Occipital lobe (tissue), 2 donors: ENCODE results near the gene ABTB1. TPM values are rescaled to one million over a fixed set of nuclear protein-coding genes. Genes with fewer than 3 reads are reported as not detected.

ENCODE experiments used
- DNase-seq: peaks from one replicate; lab custom pipeline; 2025; lab: John Stamatoyannopoulos, UW
- total RNA-seq: library from RNA; depleted of rRNA; stranded (reverse); fragments of >200 nt; gene quantifications from one replicate; pipeline ENCODE4 v1.2.3, GENCODE V29; 2014

ABTB1 gene
- total RNA-seq, 1 donor from 2014 or later: 4.7 TPM

DNA sequence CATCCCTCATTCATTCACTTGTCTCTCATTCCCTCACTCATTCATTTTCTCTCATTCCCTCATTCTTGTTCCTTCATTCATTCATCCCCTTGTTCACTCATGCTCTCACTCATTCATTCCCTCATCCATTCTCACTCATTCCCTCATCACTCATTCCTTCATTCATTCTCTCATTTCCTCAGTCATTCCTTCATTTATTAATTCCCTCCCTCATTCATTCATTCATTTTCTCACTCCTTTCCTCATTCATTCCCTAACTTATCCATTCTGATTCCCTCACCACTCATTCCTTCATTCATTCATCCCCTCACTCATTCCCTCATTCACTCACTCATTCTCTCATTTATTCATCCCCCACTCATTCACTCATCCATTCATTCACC is 13.8 kb downstream of the ABTB1 start:
- DNase-seq: no peak

DNA sequence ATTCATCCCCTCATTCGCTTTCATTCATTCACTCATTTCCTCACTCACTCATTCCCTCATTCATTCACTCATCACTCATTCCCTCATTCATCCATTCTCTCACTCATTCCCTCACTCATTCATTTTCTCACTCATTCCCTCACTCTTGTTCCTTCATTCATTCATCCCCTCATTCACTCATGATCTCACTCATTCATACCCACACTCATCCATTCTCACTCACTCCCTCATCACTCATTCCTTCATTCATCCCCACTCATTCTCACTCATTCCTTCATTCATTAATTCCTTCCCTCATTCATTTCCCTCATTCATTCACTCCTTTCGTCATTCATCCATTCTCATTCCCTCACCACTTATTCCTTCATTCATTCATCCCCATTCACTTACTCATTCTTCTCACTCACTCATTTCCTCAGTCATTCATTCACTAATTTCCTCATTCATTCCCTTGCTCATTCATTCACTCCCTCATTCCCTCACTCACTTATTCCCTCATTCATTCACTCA is 14.5 kb downstream of the ABTB1 start:
- DNase-seq: no peak

DNA sequence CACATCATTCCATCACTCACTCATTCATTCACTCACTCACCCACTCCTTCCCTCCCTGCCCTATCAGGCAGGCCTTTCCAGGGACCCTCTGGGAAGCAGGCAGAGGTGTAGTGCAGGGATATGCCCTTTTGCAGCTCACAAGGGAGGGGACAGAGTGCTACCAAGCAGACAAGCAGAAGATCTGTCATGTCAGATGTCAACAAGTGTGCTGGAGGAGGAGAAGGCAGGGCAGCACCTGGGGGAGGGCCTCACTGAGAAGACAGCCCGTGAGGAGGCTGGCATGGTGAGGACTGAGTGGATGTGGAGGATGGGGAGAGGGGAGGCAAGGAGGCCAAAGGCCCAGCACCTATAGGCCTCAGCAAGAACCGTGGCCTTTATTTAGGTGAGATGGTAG is 15.3 kb downstream of the ABTB1 start:
- no peak for DNase-seq

DNA sequence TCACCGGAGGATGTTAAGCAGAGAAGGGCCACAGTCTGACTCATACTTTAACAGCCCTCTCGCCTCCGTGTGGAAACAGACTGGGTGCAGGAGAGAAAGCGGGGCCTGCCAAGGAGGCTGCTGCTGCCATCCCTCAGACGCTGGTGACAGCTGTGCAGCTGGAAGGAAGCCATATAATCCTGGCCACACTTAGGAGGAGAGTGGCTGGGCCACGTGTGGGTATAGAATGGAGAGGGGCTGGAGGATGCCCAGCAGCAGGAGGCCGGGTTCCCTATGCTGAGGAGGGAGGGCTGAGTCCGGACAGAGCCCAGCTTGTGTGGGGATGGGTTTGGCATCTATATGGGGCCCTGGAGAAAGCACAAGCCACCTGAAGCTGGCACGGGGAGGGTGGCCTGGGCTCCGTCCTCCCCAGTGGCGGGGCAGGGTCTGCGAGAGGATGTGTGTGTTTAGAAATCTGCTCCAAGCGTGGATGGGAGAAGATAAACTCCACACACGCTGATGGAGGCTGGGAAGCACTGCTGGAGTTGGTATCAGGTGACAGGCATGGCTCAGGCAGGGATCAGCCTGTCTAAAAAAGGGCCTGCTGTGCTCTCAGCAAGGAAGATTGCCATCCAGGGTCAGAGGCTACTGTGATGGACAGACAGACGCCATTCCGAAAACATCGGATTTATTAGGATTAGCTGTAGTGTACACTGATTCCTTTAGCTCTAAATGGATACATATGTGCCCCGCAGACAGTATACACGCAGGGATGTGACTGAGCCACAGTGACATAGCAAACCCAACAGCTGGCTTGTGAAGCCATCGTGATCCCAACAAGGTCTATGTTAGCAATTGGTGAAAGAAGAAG is 15.9 kb downstream of the ABTB1 start:
- peak; percentile 62 for DNase-seq

DNA sequence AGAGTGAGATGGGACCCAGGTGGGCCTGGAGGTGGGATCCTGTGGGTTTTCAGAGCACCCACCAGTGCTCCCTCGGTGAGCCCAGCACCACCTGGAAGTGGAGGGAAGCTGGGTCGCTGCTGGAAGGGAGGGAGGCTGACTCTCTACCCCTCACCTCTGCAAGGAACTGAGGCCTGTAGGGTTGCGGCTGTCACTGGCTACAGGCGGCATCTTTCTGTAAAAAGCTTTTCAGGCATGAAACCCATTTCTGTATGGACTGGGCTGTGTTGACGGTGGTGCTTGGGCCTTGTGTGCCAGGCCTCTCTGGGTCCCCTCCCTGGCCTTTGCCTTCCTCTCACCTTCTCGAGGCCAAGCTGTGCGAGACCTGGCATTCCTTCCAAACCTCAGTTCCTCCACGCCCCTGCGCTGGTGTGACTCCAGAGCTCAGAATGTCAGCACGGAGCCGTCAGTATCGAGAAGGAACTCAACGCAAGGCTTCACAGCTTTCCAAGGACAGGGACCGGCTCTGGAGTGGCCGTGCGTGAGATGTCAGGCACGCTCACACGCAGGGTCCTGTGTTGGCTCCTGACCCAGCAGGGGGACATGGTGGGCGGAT is 16.6 kb downstream of the ABTB1 start:
- DNase-seq: no peak

DNA sequence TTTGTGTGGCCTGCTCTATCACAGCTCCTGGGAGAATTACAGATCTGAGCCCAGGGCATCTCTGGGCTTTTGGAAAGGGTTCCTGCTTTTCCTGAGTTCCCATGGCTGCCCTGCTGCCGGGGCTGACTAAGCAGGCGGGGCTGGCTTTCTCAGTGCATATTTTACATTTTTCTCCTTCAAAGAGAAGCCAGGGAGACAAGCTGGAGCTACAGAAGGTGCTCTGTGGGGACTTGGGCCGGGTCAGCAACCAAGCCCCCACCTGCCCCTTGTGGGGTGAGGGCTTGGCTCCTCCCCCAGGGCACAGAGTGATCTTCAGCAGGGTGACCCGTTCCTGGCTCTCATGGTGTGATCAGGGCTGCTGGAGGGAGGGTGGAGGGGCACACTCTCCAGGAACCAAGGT is 17.4 kb downstream of the ABTB1 start:
- DNase-seq: no peak

DNA sequence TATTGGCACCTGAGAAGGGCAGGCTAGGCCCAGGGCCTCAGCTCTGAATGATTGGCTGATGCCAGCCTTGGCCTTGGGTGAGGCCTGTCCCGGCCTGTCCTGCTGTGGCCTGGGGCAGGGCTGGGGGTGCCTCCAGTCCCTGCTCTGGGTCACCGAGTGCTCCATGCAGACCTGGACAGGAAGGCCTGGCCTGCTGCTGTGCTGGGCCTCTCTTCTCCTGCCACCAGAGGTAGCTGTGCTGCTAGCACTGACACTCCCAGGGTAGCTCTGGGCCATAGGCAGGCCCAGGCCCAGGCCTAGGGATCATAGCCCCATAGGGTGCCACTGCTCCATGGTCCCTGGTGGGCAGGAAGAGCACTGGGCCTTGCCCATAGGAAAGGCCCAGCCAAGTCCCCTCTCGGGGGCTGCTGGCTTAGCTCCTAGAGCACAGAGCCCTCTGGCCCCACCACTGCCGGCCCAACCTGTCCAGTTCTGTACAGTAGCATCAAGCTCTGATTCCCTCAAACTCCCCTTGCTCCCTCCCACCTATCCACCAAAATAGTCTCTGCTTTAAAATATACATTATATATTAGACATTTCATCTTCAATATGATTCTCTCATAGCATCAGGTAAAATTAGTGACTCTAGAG is 18.2 kb downstream of the ABTB1 start:
- no peak for DNase-seq

DNA sequence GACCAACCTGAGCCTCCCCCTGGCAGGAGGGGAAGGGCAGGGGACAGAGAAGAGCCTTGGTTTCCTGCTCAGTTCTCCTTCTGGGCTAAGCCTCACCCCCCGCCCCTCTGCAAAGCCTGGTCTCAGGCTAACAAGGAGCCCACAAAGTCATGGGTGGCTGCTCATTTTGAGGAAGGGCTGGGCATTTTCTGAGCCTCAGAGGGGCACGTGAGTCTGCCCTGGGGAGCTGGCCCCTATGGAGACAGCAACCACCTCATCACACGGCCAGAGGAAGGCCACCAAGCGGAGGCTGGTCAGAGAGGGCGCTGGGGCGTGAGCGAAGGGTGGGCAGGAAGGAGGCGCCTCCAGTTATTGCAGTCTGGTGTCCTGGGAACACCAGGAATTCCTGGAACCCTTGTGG is 18.7 kb downstream of the ABTB1 start:
- no peak for DNase-seq

DNA sequence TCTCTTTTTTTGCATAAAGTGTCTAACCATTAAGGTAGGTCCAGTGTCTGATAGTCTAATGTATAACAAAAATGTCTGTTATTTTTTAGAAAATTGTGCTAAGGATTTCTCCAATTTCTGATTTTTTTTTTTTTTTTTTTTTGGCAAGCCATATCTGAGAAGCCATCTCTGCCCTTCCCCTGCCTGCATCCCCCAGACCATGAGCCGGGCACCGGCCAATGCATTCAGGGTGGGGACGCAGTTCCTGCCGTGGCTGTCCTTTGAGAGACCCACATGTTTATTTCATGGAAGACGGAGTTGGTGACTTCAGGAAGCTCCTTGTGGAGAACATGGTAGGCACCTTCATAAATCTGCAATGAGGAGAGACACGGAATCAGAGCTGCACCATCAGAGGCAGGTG is 19.2 kb downstream of the ABTB1 start:
- no peak for DNase-seq

DNA sequence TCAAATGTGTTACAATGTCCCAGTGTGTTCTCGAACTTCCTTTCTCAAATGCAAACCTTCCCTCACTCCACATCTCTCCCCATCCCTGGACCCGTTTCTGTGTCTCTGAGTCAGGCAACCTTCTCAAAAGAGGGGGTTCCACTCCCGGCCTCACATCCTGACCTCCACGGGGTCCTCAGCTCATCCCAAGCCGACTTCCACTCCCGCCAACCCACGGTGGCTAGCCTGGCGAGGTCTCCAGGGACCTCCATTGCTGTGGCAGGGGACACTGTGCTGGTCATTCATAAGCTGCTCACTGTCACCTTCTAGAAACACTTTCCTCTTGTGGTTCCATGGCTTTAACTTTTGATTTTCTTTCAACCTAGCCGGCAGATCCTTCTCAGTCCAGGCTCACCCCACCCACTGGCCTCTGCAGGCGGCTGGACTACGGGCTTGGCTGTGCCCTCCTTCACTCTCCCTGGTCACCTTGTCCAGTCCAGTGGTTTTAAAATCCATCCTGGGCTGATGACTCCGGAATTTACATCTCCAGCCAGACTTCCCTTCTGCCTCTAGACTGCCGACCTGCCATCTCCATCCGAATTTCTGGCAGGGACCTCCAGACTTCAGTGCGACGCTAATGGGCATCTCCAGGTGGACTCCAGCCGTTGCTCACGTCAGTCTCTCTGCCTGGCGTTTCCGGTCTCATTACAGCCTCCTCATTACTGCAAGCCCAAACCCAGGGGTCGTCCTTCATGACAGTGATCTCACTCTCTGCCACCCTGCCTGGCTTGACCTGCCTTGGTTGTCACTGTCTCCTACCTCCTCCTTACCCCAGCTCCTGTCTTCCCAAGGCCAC is 20.0 kb downstream of the ABTB1 start:
- DNase-seq: no peak

DNA sequence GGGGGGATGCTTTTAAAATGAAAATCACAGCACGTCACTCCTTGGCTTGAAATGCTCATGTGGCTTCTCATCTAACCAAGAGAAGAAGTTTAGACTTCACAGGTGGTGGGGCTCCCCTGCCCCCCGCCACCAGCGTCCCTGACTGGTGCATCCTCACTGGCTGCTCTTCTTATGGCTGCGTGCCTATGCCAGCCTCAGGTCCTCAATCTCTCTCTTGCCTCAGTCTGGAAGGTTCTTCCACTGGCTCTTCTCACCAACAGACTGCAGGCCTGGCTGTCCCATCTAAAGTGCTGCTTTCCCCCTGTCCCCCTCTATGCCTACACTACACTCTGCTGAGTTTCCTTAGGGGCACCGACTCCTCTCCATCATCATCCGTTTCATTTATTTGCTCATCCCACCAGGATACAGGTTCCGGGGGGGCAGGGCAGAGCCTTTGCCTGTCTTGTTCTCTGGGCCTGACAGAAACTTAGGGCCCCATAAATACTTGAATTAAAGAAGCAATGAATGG is 20.6 kb downstream of the ABTB1 start:
- no peak for DNase-seq

DNA sequence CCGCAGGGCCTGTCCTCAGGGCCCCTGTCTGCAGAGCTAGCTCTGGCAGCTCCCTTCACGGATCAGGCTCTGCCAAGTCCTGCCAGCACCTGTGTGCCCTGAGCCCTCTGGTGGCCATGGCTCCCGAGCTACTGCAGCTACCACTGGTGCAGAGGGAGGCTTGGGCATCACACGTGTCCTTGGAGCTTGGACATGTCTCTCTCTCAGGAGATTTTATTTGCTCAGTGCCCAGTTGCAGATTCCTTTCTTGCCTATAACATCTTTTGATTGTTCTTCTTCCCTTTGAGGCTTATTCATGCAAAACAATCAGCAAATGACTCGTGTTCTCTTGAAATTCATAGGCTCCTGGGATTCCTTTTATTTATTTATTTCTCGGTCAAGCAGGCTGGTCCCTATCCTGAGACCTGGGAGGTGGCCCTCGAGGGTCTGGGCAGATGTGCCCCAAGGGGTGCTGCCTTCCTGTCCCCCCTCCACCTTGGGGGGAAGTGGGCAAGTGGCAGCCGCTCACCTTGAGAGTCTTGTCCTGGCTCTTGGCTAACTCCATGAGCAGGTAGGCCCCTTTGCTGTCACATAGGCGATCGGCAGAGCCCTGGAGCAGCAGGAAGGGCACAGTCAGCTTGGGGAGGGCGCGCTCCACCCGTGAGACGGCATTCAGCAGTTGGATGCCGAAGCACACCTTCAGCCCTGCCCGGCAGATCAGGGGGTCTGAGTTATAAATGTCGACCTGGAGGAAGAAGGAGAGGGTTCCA is 21.9 kb downstream of the ABTB1 start:
- no peak for DNase-seq

DNA sequence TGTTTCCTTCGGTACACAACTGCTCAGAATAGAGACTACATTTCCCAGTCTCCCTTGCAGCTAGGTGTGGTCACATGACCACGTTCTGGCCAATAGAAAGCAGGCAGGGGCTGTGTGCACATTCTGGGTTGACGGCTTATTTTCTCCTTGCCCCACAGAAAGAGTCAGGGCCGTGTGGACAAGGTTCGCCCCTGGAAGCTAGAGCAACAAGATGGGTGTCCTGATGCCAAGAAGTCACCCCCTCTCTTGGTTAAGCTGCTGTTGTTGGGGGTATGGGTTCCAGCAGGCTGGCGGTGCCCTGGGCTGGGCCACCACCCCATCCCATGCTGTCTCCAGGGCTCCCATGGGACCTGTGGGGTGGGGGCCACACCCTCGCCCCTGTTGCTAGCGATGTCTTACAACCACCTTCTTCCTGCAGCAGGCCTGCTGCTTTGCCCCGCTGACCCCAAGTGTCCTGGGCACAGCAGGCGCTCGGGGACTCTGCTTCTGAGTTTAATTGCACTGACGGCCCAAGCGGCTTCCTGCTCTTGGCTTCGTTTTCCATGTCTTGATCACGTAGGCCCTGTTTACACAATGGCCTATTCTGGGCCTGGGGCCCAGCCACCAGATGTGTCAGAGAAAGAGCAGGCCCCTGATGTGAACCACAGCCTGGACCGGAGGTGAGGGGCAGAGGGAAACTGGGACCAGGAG is 24.9 kb downstream of the ABTB1 start:
- peak; percentile 68 for DNase-seq

DNA sequence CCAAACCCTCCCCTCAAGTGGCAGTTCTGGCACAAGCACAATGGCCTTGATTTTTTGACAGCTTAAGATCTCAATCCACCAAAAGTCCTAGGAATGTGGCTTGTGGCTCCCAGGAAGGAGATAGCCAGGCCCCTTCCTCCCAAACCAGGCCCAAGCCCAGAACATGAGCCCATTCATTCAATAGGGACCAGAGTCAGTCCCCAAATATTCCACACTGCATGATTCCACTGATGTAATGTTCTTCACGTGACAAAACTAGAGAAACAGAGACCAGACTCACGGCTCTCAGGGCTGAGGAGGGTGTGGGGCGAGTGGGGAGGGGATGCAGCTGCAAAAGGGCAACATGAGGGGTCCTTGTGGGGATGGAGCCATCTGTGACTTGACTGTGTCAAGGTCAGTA is 25.5 kb downstream of the ABTB1 start:
- no peak for DNase-seq

DNA sequence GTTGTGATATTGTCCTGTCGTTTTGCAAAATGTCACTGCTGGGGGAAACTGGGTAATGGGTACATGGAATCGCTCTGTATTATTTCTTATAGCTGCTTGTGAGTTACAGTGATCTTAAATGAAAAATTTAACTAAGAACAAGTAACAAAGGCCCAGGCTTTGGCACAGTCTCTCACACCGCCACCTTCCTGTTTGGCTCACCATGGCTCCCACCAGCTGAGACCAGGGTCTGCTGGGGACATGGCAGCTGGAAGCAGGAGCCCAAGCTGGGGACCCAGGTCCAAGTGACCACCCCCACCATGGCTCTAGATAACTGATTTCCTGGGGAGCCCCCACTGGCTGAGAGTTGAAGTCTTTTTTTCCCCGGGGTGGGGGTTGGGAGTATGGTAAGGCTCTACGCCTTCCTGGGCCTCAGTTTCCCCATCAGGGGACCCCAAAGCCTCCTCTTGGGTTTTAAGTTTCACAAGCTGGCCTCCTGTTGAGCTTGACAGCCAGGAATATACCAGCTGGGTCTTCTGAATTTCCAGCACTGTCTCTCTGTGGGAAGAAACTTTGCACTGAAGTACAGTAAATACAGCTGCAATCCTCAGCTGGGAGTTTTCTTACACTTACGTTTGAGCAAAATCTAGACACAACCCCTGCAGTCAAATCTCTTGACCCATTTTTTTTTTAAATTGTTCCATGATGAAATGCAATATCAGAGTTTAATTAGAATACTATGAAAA is 26.1 kb downstream of the ABTB1 start:
- DNase-seq: no peak

DNA sequence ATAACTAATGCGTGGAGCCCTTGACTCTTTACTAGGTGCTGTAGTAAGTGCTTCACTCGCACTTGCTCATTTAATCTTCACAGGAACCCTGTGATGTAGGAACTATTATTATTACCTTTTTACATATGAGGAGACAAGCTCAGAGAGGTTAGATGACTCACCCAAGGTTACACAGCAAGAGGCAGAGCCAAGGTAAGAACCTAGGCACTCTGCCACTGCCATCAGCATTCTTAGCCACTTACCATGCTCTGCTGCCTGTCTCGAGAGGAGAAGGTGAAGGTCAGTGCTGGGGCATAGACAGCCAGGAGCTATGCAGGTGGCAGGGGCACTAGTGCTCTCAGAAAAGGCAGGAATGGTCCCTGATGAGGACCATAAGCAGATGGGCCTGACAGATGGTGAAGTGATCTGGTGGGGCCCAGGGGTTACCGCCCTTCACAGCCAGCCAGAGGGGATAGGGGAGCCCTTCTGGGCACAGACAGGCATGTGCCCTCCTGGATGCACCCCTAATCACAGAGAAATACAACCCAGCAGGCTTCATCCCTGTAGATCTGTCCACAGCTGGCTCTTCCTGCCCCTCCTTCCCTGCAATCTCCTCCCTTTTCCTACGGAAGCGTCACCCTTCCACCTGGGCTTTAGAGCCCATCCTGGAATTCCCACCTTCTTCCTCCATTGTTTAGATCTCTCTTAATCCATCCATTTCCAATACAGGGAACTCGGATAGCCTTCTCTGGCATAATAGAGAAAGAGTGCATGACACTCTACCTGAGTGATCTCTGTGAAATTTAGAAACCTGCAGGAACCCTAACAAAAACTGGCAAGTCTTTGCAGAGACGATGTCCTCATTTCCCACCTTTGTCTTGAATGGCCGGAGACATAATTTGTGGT is 26.9 kb downstream of the ABTB1 start:
- no peak for DNase-seq

DNA sequence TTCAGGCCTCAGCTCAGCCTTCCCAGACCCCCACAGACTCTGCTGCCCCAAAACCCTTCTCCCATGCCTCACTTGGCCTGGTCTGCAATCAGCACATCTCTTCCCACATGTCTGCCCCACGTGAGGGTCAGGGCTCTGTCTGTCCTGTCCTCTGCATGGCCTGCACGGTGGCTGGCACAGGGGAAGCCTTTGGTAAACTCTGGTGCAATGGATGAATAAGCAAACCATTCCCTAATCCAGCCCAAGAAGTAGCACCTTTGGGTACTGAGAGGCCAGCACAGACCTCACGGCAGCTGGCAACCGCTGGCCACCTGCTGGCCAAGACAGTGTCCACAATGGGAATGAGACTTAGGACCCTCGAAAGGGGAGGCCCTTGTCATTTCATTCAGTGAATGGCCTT is 27.7 kb downstream of the ABTB1 start:
- DNase-seq: no peak

DNA sequence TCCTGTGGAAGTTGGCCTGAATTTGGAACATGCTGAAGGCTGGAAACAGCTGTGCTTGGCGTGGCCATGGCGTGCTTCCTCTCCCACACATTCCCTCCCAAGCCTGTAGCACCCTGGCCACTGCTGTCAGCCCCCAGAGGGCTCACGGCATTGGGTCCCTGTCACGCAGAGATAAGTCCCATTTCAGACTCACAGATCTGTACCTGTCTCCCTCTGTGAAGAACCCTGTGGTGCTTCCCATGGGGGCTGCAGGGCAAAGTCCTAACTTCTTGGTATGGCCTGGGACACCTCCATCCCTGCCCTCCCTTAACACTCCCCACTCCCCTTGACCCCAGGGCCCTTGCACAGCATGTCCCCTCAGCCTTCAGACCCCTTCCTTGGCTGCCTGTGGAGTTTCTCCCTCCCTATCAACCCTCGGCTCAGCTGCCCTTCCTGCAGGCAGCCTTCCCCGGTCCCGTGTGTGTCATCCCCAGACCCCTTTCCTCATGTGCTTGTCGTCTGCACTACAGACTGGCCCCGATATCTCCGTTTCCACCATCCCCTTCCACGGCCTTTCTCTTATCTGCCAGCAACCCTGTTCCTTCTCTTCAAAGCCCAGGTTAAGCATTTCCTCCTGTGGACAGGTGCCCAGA is 28.6 kb downstream of the ABTB1 start:
- DNase-seq: no peak
